Mammary epithelial cell (primary cell): ENCODE measurements around the gene NUFIP1.

Source experiments
- CTCF ChIP-seq, 2 donors: IDR thresholded peaks in 1 of 2; conservative IDR thresholded peaks in 1 of 2; 2 replicates each; pipeline ENCODE4 v1.5.1; 2011 to 2012; ENCODE audit warnings: inconsistent platforms in 2 of 2, low read length in 2 of 2, mild to moderate bottlenecking in 2 of 2, control low read depth in 1 of 2, low read depth in 1 of 2; ENCODE audit not compliant: insufficient read depth in 1 of 2; ENCODE audit errors: extremely low read depth in 1 of 2
- EZH2 ChIP-seq: IDR thresholded peaks from 2 replicates; pipeline ENCODE4 v1.6.1; 2012; ENCODE audit warnings: low read length, inconsistent platforms, borderline replicate concordance

- TF ChIP-seq CTCF (conservative IDR thresholded peaks at IDR 0.05 in 1 of 2, IDR thresholded peaks at IDR 0.05 in 1 of 2; ENCODE audit: extremely low read depth in 1 of 2, insufficient read depth in 1 of 2, low read depth in 1 of 2, low read length in 2 of 2), result no peak
- no peak for TF ChIP-seq EZH2
Measured at GRCh38 chr13:44930963-44931623, 58.2 kb downstream of the NUFIP1 start.
